IMR-90 (cell line): ENCODE results near the gene GPR153. TPM values are rescaled to one million over a fixed set of nuclear protein-coding genes. Genes with fewer than 3 reads are reported as not detected.

Source experiments
- ATAC-seq: fragments of 200-7000 bp; cut with Tn5 transposase; 2 replicates; pipeline ENCODE4 v1.9.1; 2020; ENCODE audit warnings: low read depth, mild to moderate bottlenecking, moderate library complexity
- BruUV-seq: library from RNA; stranded (reverse); fragments of 400-500 nt; replicated peaks from 2 replicates; lab custom pipeline; 2021; lab: Mats Ljungman, UMichigan
- CTCF ChIA-PET: fragments of 300-600 bp; formaldehyde crosslinking; extraction: SDS; loops from one replicate; lab custom pipeline; 2021; ENCODE audit warnings: antibody characterized with exemption; lab: Yijun Ruan, JAX
- POLR2A ChIA-PET: fragments of 300-600 bp; sonication (Branson Sonifier 250); formaldehyde crosslinking; loops from one replicate; lab custom pipeline; 2022; ENCODE audit warnings: antibody characterized with exemption; ENCODE audit not compliant: unreplicated experiment; lab: Charles Lee
- DNase-seq: peaks from one replicate; pipeline ENCODE4 v3.0.0; 2013
- H2AFZ ChIP-seq: replicated peaks from 2 replicates; pipeline ENCODE3; 2013; ENCODE audit warnings: low read length, mild to moderate bottlenecking; ENCODE audit not compliant: poor library complexity
- H2AK5ac ChIP-seq: 2 replicates; pipeline ENCODE4 v1.6.1; 2013; ENCODE audit warnings: low read depth, low read length, inconsistent platforms
- H2AK9ac ChIP-seq: replicated peaks from 2 replicates; pipeline ENCODE3; 2013; ENCODE audit warnings: mild to moderate bottlenecking, low read depth, low read length, moderate library complexity; ENCODE audit not compliant: poor library complexity
- H2BK120ac ChIP-seq: 2 replicates; pipeline ENCODE4 v1.6.1; 2013; ENCODE audit warnings: low read depth, low read length, inconsistent platforms
- H2BK15ac ChIP-seq: 3 replicates; pipeline ENCODE4 v1.6.1; 2013; ENCODE audit warnings: low read depth, low read length, inconsistent platforms
- H2BK20ac ChIP-seq: 2 replicates; pipeline ENCODE4 v1.6.1; 2013; ENCODE audit warnings: low read depth, mild to moderate bottlenecking, inconsistent platforms, low read length, moderate library complexity
- H2BK5ac ChIP-seq: 2 replicates; pipeline ENCODE4 v1.6.1; 2013; ENCODE audit warnings: mild to moderate bottlenecking, low read depth, low read length, inconsistent platforms; ENCODE audit not compliant: poor library complexity, severe bottlenecking
- H3K14ac ChIP-seq: replicated peaks from 2 replicates; pipeline ENCODE4 v1.6.1; 2013; ENCODE audit warnings: low read depth, low read length, inconsistent platforms
- H3K18ac ChIP-seq: 2 replicates; pipeline ENCODE4 v1.6.1; 2013; ENCODE audit warnings: low read depth, low read length, control low read depth
- H3K23ac ChIP-seq: 2 replicates; pipeline ENCODE4 v1.6.1; 2013; ENCODE audit warnings: low read depth, low read length, inconsistent platforms
- H3K27ac ChIP-seq: 2 replicates; pipeline ENCODE4 v1.5.1; 2013; ENCODE audit warnings: mild to moderate bottlenecking, control low read depth, low read length; ENCODE audit not compliant: insufficient read depth
- H3K27me3 ChIP-seq: 2 replicates; pipeline ENCODE4 v1.6.1; 2013; ENCODE audit warnings: low read length; ENCODE audit not compliant: control insufficient read depth, insufficient read depth
- H3K36me3 ChIP-seq: 2 replicates; pipeline ENCODE4 v1.6.1; 2013; ENCODE audit warnings: low read length, mixed read lengths; ENCODE audit not compliant: control insufficient read depth, insufficient read depth
- H3K4ac ChIP-seq: 2 replicates; pipeline ENCODE4 v1.6.1; 2013; ENCODE audit warnings: low read depth, low read length, inconsistent platforms
- H3K4me1 ChIP-seq: 2 replicates; pipeline ENCODE4 v1.6.1; 2013; ENCODE audit warnings: low read length, mixed read lengths; ENCODE audit not compliant: control insufficient read depth, insufficient read depth
- H3K4me2 ChIP-seq: 2 replicates; pipeline ENCODE4 v1.6.1; 2013; ENCODE audit warnings: low read depth, mild to moderate bottlenecking, control low read depth, low read length, moderate library complexity
- H3K4me3 ChIP-seq: 2 replicates; pipeline ENCODE4 v1.5.1; 2013; ENCODE audit warnings: low read depth, mild to moderate bottlenecking, control low read depth, low read length, moderate library complexity; ENCODE audit not compliant: insufficient read depth
- H3K56ac ChIP-seq: 2 replicates; pipeline ENCODE4 v1.6.1; 2013; ENCODE audit warnings: low read length, inconsistent platforms; ENCODE audit not compliant: insufficient read depth; ENCODE audit errors: extremely low read depth
- H3K79me1 ChIP-seq, 2 experiments: 2 replicates each; pipeline ENCODE4 v1.6.1; 2013; ENCODE audit warnings: low read length in 2 of 2, inconsistent platforms in 1 of 2, low read depth in 1 of 2
- H3K9ac ChIP-seq: 2 replicates; pipeline ENCODE4 v1.6.1; 2013; ENCODE audit warnings: low read depth, low read length, control low read depth
- H3K9me1 ChIP-seq: 2 replicates; pipeline ENCODE4 v1.6.1; 2013; ENCODE audit warnings: low read length, inconsistent platforms; ENCODE audit not compliant: insufficient read depth
- H3K9me3 ChIP-seq: 2 replicates; pipeline ENCODE4 v1.6.1; 2013; ENCODE audit warnings: low read length; ENCODE audit not compliant: control insufficient read depth, insufficient read depth
- H4K20me1 ChIP-seq: 2 replicates; pipeline ENCODE4 v1.6.1; 2013; ENCODE audit warnings: low read length, inconsistent platforms; ENCODE audit not compliant: insufficient read depth
- H4K5ac ChIP-seq: 2 replicates; pipeline ENCODE4 v1.6.1; 2013; ENCODE audit warnings: mild to moderate bottlenecking, low read depth, low read length, control low read depth
- H4K8ac ChIP-seq, 2 experiments: 2 replicates each; pipeline ENCODE4 v1.6.1; 2013; ENCODE audit warnings: low read depth in 2 of 2, low read length in 2 of 2, control low read depth in 1 of 2, inconsistent platforms in 1 of 2
- H4K91ac ChIP-seq: 2 replicates; pipeline ENCODE4 v1.6.1; 2013; ENCODE audit warnings: low read depth, low read length, inconsistent platforms; ENCODE audit not compliant: insufficient read depth
- BHLHE40 ChIP-seq: fragments of 150-350 bp; IDR thresholded peaks from 2 replicates; pipeline ENCODE4 v1.6.1; 2016; ENCODE audit warnings: mild to moderate bottlenecking, low read depth, low read length
- CEBPB ChIP-seq: IDR thresholded peaks from 2 replicates; pipeline ENCODE4 v1.6.1; 2012; ENCODE audit warnings: low read depth, low read length, improper control_type of control experiment
- CHD1 ChIP-seq: IDR thresholded peaks from 2 replicates; pipeline ENCODE4 v1.6.1; 2012; ENCODE audit warnings: low read depth, low read length, improper control_type of control experiment
- CTCF ChIP-seq: conservative IDR thresholded peaks from 2 replicates; pipeline ENCODE4 v1.5.1; 2012; ENCODE audit warnings: mild to moderate bottlenecking, low read depth, low read length, improper control_type of control experiment
- ELK1 ChIP-seq: fragments of 150-350 bp; IDR thresholded peaks from 2 replicates; pipeline ENCODE4 v1.6.1; 2016; ENCODE audit warnings: low read depth, mild to moderate bottlenecking, low read length, moderate library complexity, borderline replicate concordance
- MAFK ChIP-seq: IDR thresholded peaks from 2 replicates; pipeline ENCODE4 v1.6.1; 2012; ENCODE audit warnings: low read depth, low read length, improper control_type of control experiment
- MAZ ChIP-seq: IDR thresholded peaks from 2 replicates; pipeline ENCODE4 v1.6.1; 2012; ENCODE audit warnings: low read depth, mild to moderate bottlenecking, low read length, improper control_type of control experiment, moderate library complexity, borderline replicate concordance
- MXI1 ChIP-seq: IDR thresholded peaks from 2 replicates; pipeline ENCODE4 v1.6.1; 2012; ENCODE audit warnings: low read depth, mild to moderate bottlenecking, low read length, moderate library complexity, borderline replicate concordance
- NFE2L2 ChIP-seq: fragments of 150-350 bp; IDR thresholded peaks from 2 replicates; pipeline ENCODE4 v1.6.1; 2016; ENCODE audit warnings: low read depth, mild to moderate bottlenecking, low read length
- POLR2A ChIP-seq: IDR thresholded peaks from 2 replicates; pipeline ENCODE4 v1.6.1; 2012; ENCODE audit warnings: mild to moderate bottlenecking, low read depth, low read length
- RAD21 ChIP-seq: IDR thresholded peaks from 2 replicates; pipeline ENCODE4 v1.6.1; 2012; ENCODE audit warnings: low read length, improper control_type of control experiment
- RCOR1 ChIP-seq: IDR thresholded peaks from 2 replicates; pipeline ENCODE4 v1.6.1; 2012; ENCODE audit warnings: mild to moderate bottlenecking, low read length, improper control_type of control experiment; ENCODE audit not compliant: insufficient replicate concordance
- RFX5 ChIP-seq: IDR thresholded peaks from 2 replicates; pipeline ENCODE4 v1.8.0; 2012; ENCODE audit warnings: low read depth, mild to moderate bottlenecking, low read length, moderate library complexity
- WGBS, 2 experiments: methylation state at CpG; one replicate each; pipeline versions ENCODE4 v1.1.5 to v1.1.7; 2013; ENCODE audit warnings: missing lambda C conversion rate in 2 of 2; ENCODE audit not compliant: insufficient read length in 1 of 2; ENCODE audit errors: extremely low coverage in 2 of 2; 5-methylcytosine and 5-hydroxymethylcytosine counted together
- dilution Hi-C: fragments of 300-500 bp; cut with HindIII; formaldehyde crosslinking; loops from one replicate; pipeline ENCODE4 v1.14.3; 2018; ENCODE audit warnings: low sequenced_read_pairs; ENCODE audit not compliant: unreplicated experiment
- in situ Hi-C: fragments of 300-500 bp; cut with MboI; formaldehyde crosslinking; loops from 3 replicates; pipeline ENCODE4 v1.14.3; 2019; ENCODE audit warnings: low sequenced_read_pairs, inconsistent platforms, mixed read lengths
- intact Hi-C: fragments of 100-400 bp; cut with micrococcal nuclease; formaldehyde crosslinking; loops from 2 replicates; pipeline ENCODE4 v1.10.0; 2022
- polyA plus RNA-seq, 3 experiments: library from polyadenylated mRNA; depleted of rRNA; stranded (reverse); fragments of >200 nt; gene quantifications; 2 replicates each; pipeline ENCODE4 v1.2.3, GENCODE V29; 2012; ENCODE audit warnings: low replicate concordance in 1 of 3
- total RNA-seq: library from RNA; depleted of rRNA; stranded (reverse); fragments of >200 nt; gene quantifications from 2 replicates; pipeline ENCODE4 v1.2.3, GENCODE V29; 2012
- TF ChIP-seq, protein P1 (sequence below): fragments of 150-350 bp; IDR thresholded peaks from 2 replicates; pipeline ENCODE4 v1.6.1; 2017; ENCODE audit warnings: mild to moderate bottlenecking, antibody characterized with exemption, low read length, low read depth

Gene GPR153
- total and polyA plus RNA-seq, 2 of the 4 experiments (the other 2 are of a cell fraction): 1.8 to 5.2 TPM

DNA sequence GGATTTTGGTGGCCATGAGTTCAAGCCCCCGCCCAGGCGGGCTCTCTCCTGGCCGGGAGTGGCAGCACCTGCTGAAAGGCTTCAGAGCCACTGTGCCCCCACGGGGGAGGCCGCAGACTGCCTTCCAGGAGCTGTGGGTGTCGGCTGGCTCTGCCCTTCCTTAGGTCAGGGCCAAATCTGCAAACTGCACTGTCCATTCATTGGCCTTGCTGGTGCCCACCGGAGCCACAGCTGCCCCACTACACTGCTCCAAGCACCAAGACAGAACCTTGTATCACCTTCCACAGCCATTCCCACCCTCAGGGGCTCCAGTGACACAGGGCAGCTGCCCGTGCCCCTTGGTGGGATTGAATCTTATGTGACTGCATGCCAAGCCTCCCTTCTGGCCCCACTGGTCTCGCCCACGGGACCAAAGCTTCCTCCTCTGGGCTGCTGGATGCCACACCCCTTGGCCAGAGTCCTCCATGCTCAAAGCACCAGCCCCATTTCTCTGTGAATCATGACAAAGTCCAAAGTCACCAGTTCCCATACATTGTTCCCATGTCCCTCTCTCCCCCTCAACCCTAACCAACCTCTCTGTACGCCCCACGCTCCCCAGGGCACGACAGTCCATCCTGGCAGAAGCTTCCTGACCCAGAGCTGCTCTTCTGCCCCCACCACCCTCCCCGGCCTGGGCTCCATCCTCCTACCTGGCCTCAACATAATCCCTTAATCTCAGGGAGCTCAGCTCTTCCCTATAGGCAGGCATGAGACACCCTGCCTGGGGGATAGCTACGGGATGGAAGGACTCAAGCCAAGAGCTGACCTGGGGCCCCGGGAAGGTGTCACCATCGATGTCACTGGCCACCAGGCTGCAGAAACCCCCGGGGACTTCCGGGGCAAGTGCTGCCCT is 20.9 kb upstream of the GPR153 start:
- Histone ChIP-seq H3K4ac (no peak overlapping the region), H3K18ac (no peak overlapping the region), H3K27me3 (no peaks in the 10 kb centered on the region), H2BK120ac (no peak overlapping the region), H3K9me3 (no peaks in the 10 kb centered on the region), H4K20me1 (no peaks in the 10 kb centered on the region), H3K36me3 (no peaks in the 10 kb centered on the region), H2AK5ac (no peak overlapping the region), H3K4me1 (peaks cover 4% of the 10 kb centered on the region), H2BK20ac (no peak overlapping the region), H3K27ac (no peak overlapping the region), H3K79me1 (peaks cover 0 to 5% of the 10 kb centered on the region in 2 experiments; a peak in 1 of 4 replicates), H3K4me2 (no peak overlapping the region), H3K4me3 (no peak overlapping the region), H4K8ac (no peak overlapping the region), H3K23ac (no peak overlapping the region), H2AK9ac (peak overlapping the region; percentile 61), H2AFZ (peak overlapping the region; percentile 51), H2BK5ac (no peak overlapping the region), H3K9me1 (0 out of 2 replicates have a peak, but pooled peaks cover under 1% of the 10 kb centered on the region), H4K5ac (no peak overlapping the region), H3K56ac (no peak overlapping the region), H3K9ac (no peak overlapping the region), H2BK15ac (no peak overlapping the region), H4K91ac (no peak overlapping the region), H3K14ac (no peak overlapping the region)
- dilution Hi-C loops (no loop called here), in situ Hi-C loops (no loop called here), intact Hi-C loops (no loop called here)
- DNase-seq (no peak), ATAC-seq (0 out of 2 replicates have a peak, but pooled peaks have one; percentile 21)
- ChIA-PET CTCF (interaction anchor here (0.7 kb wide), 1 partner anchor 10 kb away, joined by 3 read pairs; no protein-coding TSS in a partner anchor), POLR2A (no interaction called here)
- 93% methylated on average over 14 of the region's 19 CpGs; no CpG with 5 or more reads in 1 of the 2 experiments for WGBS, 2 experiments
- no TSS peak for BruUV-seq
- TF ChIP-seq NFE2L2 (no peak), POLR2A (no peak), RFX5 (no peak), MAZ (no peak), MAFK (no peak), RCOR1 (no peak), MXI1 (no peak), CHD1 (no peak), ELK1 (no peak), RAD21 (no peak), BHLHE40 (no peak), CEBPB (no peak), CTCF (no peak)
- TF ChIP-seq, protein P1, sequence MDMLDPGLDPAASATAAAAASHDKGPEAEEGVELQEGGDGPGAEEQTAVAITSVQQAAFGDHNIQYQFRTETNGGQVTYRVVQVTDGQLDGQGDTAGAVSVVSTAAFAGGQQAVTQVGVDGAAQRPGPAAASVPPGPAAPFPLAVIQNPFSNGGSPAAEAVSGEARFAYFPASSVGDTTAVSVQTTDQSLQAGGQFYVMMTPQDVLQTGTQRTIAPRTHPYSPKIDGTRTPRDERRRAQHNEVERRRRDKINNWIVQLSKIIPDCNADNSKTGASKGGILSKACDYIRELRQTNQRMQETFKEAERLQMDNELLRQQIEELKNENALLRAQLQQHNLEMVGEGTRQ: no peak
